SK-N-SH (cell line): ENCODE results near the gene METTL15.

ENCODE experiments used
- CTCF ChIP-seq: fragments of 200-600 bp; sonication (generic); IDR thresholded peaks from 2 replicates; pipeline ENCODE4 v1.6.1; 2017; ENCODE audit warnings: antibody characterized with exemption, mild to moderate bottlenecking, moderate library complexity
- POLR2AphosphoS5 ChIP-seq: IDR thresholded peaks from 2 replicates; pipeline ENCODE4 v1.6.1; 2012; ENCODE audit warnings: low read depth, low read length
- RCOR1 ChIP-seq: fragments of 150-350 bp; IDR thresholded peaks from 2 replicates; pipeline ENCODE4 v1.6.1; 2017; ENCODE audit warnings: antibody characterized with exemption, low read length

GRCh38 chr11:28298209-28298608 lies 190.0 kb downstream of the METTL15 start:
- TF ChIP-seq RCOR1, result no peak
- TF ChIP-seq CTCF, result no peak
- no peak for TF ChIP-seq POLR2AphosphoS5
